GM23338 (cell line): Measurements from ENCODE around the gene DCD. TPM values are rescaled to one million over a fixed set of nuclear protein-coding genes. Genes with fewer than 3 reads are reported as not detected.
"Not testable (repeated sequence)": the region's sequence is repeated elsewhere in the genome, so short reads cannot be mapped to it uniquely, and the experiment has no call there.

ENCODE experiments used
- ATAC-seq: fragments of 200-7000 bp; cut with Tn5 transposase; 3 replicates; pipeline ENCODE4 v1.9.1; 2020
- DNase-seq: peaks from one replicate; pipeline ENCODE4 v3.0.0-alpha.2; 2015; ENCODE audit warnings: low spot score
- H2AFZ ChIP-seq: fragments of 200-600 bp; sonication (generic); 2 replicates; pipeline ENCODE4 v1.8.0; 2016; ENCODE audit warnings: antibody characterized with exemption, mild to moderate bottlenecking, moderate library complexity
- H3F3A ChIP-seq: fragments of 200-600 bp; sonication (generic); replicated peaks from 2 replicates; pipeline ENCODE4 v1.8.0; 2017; ENCODE audit warnings: antibody characterized with exemption, mixed run types, low read depth
- H3K27ac ChIP-seq: fragments of 200-600 bp; sonication (generic); 2 replicates; pipeline ENCODE4 v1.6.1; 2016; ENCODE audit warnings: low read depth
- H3K27me3 ChIP-seq: fragments of 200-600 bp; sonication (generic); 2 replicates; pipeline ENCODE4 v1.8.0; 2016; ENCODE audit warnings: mild to moderate bottlenecking, mixed run types, moderate library complexity; ENCODE audit not compliant: insufficient read depth
- H3K36me3 ChIP-seq: fragments of 200-600 bp; sonication (generic); 2 replicates; pipeline ENCODE4 v1.8.0; 2016; ENCODE audit warnings: mild to moderate bottlenecking; ENCODE audit not compliant: insufficient read depth
- H3K4me1 ChIP-seq: fragments of 200-600 bp; sonication (generic); 2 replicates; pipeline ENCODE4 v1.8.0; 2016; ENCODE audit warnings: mild to moderate bottlenecking, moderate library complexity; ENCODE audit not compliant: insufficient read depth
- H3K4me2 ChIP-seq: fragments of 200-600 bp; sonication (generic); 2 replicates; pipeline ENCODE4 v1.7.1; 2017; ENCODE audit warnings: mixed run types
- H3K4me3 ChIP-seq: fragments of 200-600 bp; sonication (generic); 2 replicates; pipeline ENCODE4 v1.6.1; 2016; ENCODE audit warnings: mixed run types
- H3K79me2 ChIP-seq: fragments of 200-600 bp; sonication (generic); replicated peaks from 2 replicates; pipeline ENCODE4 v1.8.0; 2017; ENCODE audit warnings: mild to moderate bottlenecking; ENCODE audit not compliant: insufficient read depth
- H3K9me2 ChIP-seq: fragments of 200-600 bp; sonication (generic); 2 replicates; pipeline ENCODE4 v1.8.0; 2017; ENCODE audit not compliant: insufficient read depth
- H4K20me1 ChIP-seq: fragments of 200-600 bp; sonication (generic); replicated peaks from 2 replicates; pipeline ENCODE4 v1.8.0; 2017; ENCODE audit warnings: mild to moderate bottlenecking; ENCODE audit not compliant: insufficient read depth
- H3K27ac Mint-ChIP-seq: 2 replicates; pipeline ENCODE4 v1.8.0; 2020; ENCODE audit warnings: inconsistent platforms, mild to moderate bottlenecking, moderate library complexity, mixed read lengths
- H3K27me3 Mint-ChIP-seq: 3 replicates; pipeline ENCODE4 v1.8.0; 2022; ENCODE audit warnings: low read depth, mild to moderate bottlenecking, moderate library complexity, mixed read lengths, inconsistent platforms; ENCODE audit not compliant: insufficient read depth, poor library complexity
- H3K36me3 Mint-ChIP-seq: 3 replicates; pipeline ENCODE4 v1.8.0; 2021; ENCODE audit warnings: low read depth, mild to moderate bottlenecking, inconsistent platforms, moderate library complexity, mixed read lengths
- H3K4me1 Mint-ChIP-seq: 3 replicates; pipeline ENCODE4 v1.8.0; 2020; ENCODE audit warnings: mild to moderate bottlenecking, inconsistent platforms, mixed read lengths
- H3K4me3 Mint-ChIP-seq: 3 replicates; pipeline ENCODE4 v1.8.0; 2021; ENCODE audit warnings: moderate library complexity, mild to moderate bottlenecking, inconsistent platforms, mixed read lengths
- H3K9me3 Mint-ChIP-seq: 3 replicates; pipeline ENCODE4 v1.8.0; 2020; ENCODE audit warnings: moderate library complexity, mild to moderate bottlenecking, inconsistent platforms, mixed read lengths
- CREB1 ChIP-seq: fragments of 250-450 bp; sonication (Bioruptor Pico); IDR thresholded peaks from 2 replicates; pipeline ENCODE4 v1.5.0; 2020; ENCODE audit warnings: low read depth, mild to moderate bottlenecking, moderate library complexity
- CTCF ChIP-seq, 2 experiments: fragments of 200-600 bp in 1 of 2; sonication (generic) in 1 of 2; conservative IDR thresholded peaks; 2 replicates each; pipeline versions ENCODE4 v1.5.1 to v1.6.1; 2016 to 2017; ENCODE audit warnings: antibody characterized with exemption in 2 of 2, low read depth in 2 of 2, mild to moderate bottlenecking in 2 of 2, moderate library complexity in 1 of 2
- ETS1 ChIP-seq: IDR thresholded peaks from 2 replicates; pipeline ENCODE4 v1.6.1; 2016; ENCODE audit warnings: antibody characterized with exemption
- EZH2 ChIP-seq: fragments of 200-600 bp; sonication (generic); IDR thresholded peaks from one replicate; pipeline ENCODE4 v1.8.0; 2017; ENCODE audit warnings: antibody characterized with exemption, mild to moderate bottlenecking, low read depth; ENCODE audit not compliant: unreplicated experiment
- EZH2phosphoT487 ChIP-seq: fragments of 200-600 bp; sonication (generic); IDR thresholded peaks from one replicate; pipeline ENCODE4 v1.8.1; 2018; ENCODE audit warnings: antibody characterized with exemption; ENCODE audit not compliant: unreplicated experiment
- REST ChIP-seq: IDR thresholded peaks from one replicate; pipeline ENCODE4 v1.6.1; 2018; ENCODE audit warnings: antibody characterized with exemption; ENCODE audit not compliant: unreplicated experiment
- ZNF114 ChIP-seq: fragments of 250-450 bp; sonication (Bioruptor Pico); IDR thresholded peaks from 2 replicates; pipeline ENCODE4 v1.5.0; 2020; ENCODE audit warnings: mild to moderate bottlenecking, moderate library complexity
- ZNF331 ChIP-seq: fragments of 250-450 bp; sonication (Bioruptor Pico); IDR thresholded peaks from 2 replicates; pipeline ENCODE4 v1.5.0; 2020; ENCODE audit warnings: low read depth, mild to moderate bottlenecking, moderate library complexity
- polyA plus RNA-seq: library from polyadenylated mRNA; unstranded; fragments of >200 nt; fragmentation: Nextera tagmentation; extraction: Ambion mirVana; gene quantifications from 2 replicates; pipeline ENCODE4 v1.2.1, GENCODE V29; 2016
- total RNA-seq: library from RNA; depleted of rRNA; stranded (reverse); fragments of >200 nt; shearing (Covaris generic); gene quantifications from 2 replicates; pipeline ENCODE4 v1.2.3, GENCODE V29; 2014

Gene DCD
- total and polyA plus RNA-seq, 2 experiments from 2014 or later, result not detected

- TF ChIP-seq CREB1 (CRISPR knock-in tag) (no peak), ETS1 (no peak), ZNF331 (CRISPR knock-in tag) (no peak), EZH2 (no peak), CTCF (conservative IDR thresholded peaks at IDR 0.05; ENCODE audit: low read depth in 2 of 2) (no peak)
These were observed 19.8 kb upstream of the DCD start (continued) for GRCh38 chr12:54667945-54668344.

- no peak overlapping the region for H3K27ac Mint-ChIP-seq
- Histone ChIP-seq H3K9me2 (no peaks in the 10 kb centered on the region), H3K79me2 (no peaks in the 10 kb centered on the region), H3K4me1 (no peaks in the 10 kb centered on the region), H3K27me3 (no peaks in the 10 kb centered on the region), H2AFZ (peak overlapping the region; percentile 20; the same call in 1 of the 2 replicates), H3K4me2 (no peak overlapping the region), H3K36me3 (no peaks in the 10 kb centered on the region), H3F3A (no peaks in the 10 kb centered on the region), H3K4me3 (no peak overlapping the region), H4K20me1 (no peaks in the 10 kb centered on the region), H3K27ac (no peak overlapping the region)
- H3K4me1 Mint-ChIP-seq, result no peaks in the 10 kb centered on the region; the same call in 2 of the 3 replicates
- H3K9me3 Mint-ChIP-seq, result no peaks in the 10 kb centered on the region
- H3K4me3 Mint-ChIP-seq, result no peak overlapping the region
- no peaks in the 10 kb centered on the region for H3K36me3 Mint-ChIP-seq
- DNase-seq (no peak), ATAC-seq (no peak)
- TF ChIP-seq EZH2phosphoT487, result no peak
- no peak for TF ChIP-seq REST
- TF ChIP-seq ETS1, result no peak
- no peak for TF ChIP-seq ZNF114 (CRISPR knock-in tag)
- H3K27me3 Mint-ChIP-seq, result no peaks in the 10 kb centered on the region
These were observed 17.8 kb upstream of the DCD start for GRCh38 chr12:54666008-54666407.

- not testable (repeated sequence) for H3K79me2 ChIP-seq, ATAC-seq, H3K9me3 Mint-ChIP-seq, H3K27me3 ChIP-seq, H3K4me3 Mint-ChIP-seq, H3K36me3 ChIP-seq, H3K36me3 Mint-ChIP-seq, H3K4me1 Mint-ChIP-seq, H2AFZ ChIP-seq, H3K27ac Mint-ChIP-seq, H4K20me1 ChIP-seq, H3K9me2 ChIP-seq, H3F3A ChIP-seq, H3K27me3 Mint-ChIP-seq, H3K4me3 ChIP-seq, H3K4me2 ChIP-seq, H3K27ac ChIP-seq, DNase-seq, H3K4me1 ChIP-seq
These were observed 17.0 kb upstream of the DCD start for GRCh38 chr12:54665022-54665635.
